RWPE2 (cell line): ENCODE measurements around the gene RLN1.
"Not testable (repeated sequence)": the region's sequence is repeated elsewhere in the genome, so short reads cannot be mapped to it uniquely, and the experiment has no call there.

Experiments
- ATAC-seq: fragments of 200-7000 bp; cut with Tn5 transposase; 3 replicates; pipeline ENCODE4 v1.9.1; 2021; ENCODE audit warnings: low read depth
- DNase-seq: peaks from one replicate; pipeline ENCODE4 v3.0.0-alpha.2; 2020; ENCODE audit warnings: low spot score
- H3K27ac ChIP-seq: fragments of 450-650 bp; 2 replicates; pipeline ENCODE4 v1.5.1; 2017; ENCODE audit warnings: mild to moderate bottlenecking; ENCODE audit not compliant: poor library complexity, severe bottlenecking
- H3K27me3 ChIP-seq: fragments of 250-450 bp; sonication (Bioruptor Pico); 2 replicates; pipeline ENCODE4 v1.5.1; 2021; ENCODE audit warnings: mild to moderate bottlenecking, moderate library complexity; ENCODE audit not compliant: insufficient read depth, poor library complexity, severe bottlenecking
- H3K36me3 ChIP-seq: fragments of 250-450 bp; sonication (Bioruptor Pico); 2 replicates; pipeline ENCODE4 v1.5.1; 2020; ENCODE audit warnings: low read depth, mild to moderate bottlenecking, moderate library complexity
- H3K4me1 ChIP-seq: fragments of 250-450 bp; sonication (Bioruptor Pico); 2 replicates; pipeline ENCODE4 v1.5.1; 2021; ENCODE audit warnings: mild to moderate bottlenecking, moderate library complexity; ENCODE audit not compliant: insufficient read depth, poor library complexity, severe bottlenecking
- H3K4me3 ChIP-seq: fragments of 250-450 bp; sonication (Bioruptor Pico); 2 replicates; pipeline ENCODE4 v1.5.1; 2021; ENCODE audit warnings: mild to moderate bottlenecking, moderate library complexity; ENCODE audit not compliant: severe bottlenecking
- H3K9me3 ChIP-seq: fragments of 250-450 bp; sonication (Bioruptor Pico); 2 replicates; pipeline ENCODE4 v1.5.1; 2021; ENCODE audit warnings: mild to moderate bottlenecking, moderate library complexity; ENCODE audit not compliant: severe bottlenecking
- CTCF ChIP-seq: fragments of 450-650 bp; IDR thresholded peaks from one replicate; pipeline ENCODE4 v1.5.1; 2017; ENCODE audit warnings: mild to moderate bottlenecking, moderate library complexity; ENCODE audit not compliant: poor library complexity, severe bottlenecking

The RLN1 gene

GRCh38 chr9:5352637-5353248 is 13.1 kb upstream of the RLN1 start:
- no peaks in the 10 kb centered on the region for H3K9me3 ChIP-seq
- no peaks in the 10 kb centered on the region for H3K36me3 ChIP-seq
- H3K4me3 ChIP-seq, result no peak overlapping the region
- H3K4me1 ChIP-seq, result no peaks in the 10 kb centered on the region
- DNase-seq, result no peak
- no peak for TF ChIP-seq CTCF
- no peak overlapping the region for H3K27ac ChIP-seq
- no peaks in the 10 kb centered on the region for H3K27me3 ChIP-seq
- no peak for ATAC-seq

- Histone ChIP-seq H3K4me3 (no peak overlapping the region), H3K36me3 (no peaks in the 10 kb centered on the region), H3K27me3 (no peaks in the 10 kb centered on the region), H3K27ac (no peak overlapping the region), H3K9me3 (no peaks in the 10 kb centered on the region), H3K4me1 (no peaks in the 10 kb centered on the region)
- ATAC-seq (no peak), DNase-seq (no peak)
- no peak for TF ChIP-seq CTCF
These were observed 3.0 kb downstream of the RLN1 start for GRCh38 chr9:5336688-5337087.

- DNase-seq, ATAC-seq, H3K27me3 ChIP-seq, H3K4me1 ChIP-seq, H3K27ac ChIP-seq, H3K9me3 ChIP-seq, H3K36me3 ChIP-seq, H3K4me3 ChIP-seq: not testable (repeated sequence)
These were observed 8.4 kb downstream of the RLN1 start for GRCh38 chr9:5331276-5331675.

- H3K4me3 ChIP-seq, result no peak overlapping the region
- DNase-seq, result no peak
- no peaks in the 10 kb centered on the region for H3K9me3 ChIP-seq
- no peaks in the 10 kb centered on the region for H3K27me3 ChIP-seq
- ATAC-seq, result no peak
- no peak overlapping the region for H3K27ac ChIP-seq
- H3K4me1 ChIP-seq, result no peaks in the 10 kb centered on the region
- no peak for TF ChIP-seq CTCF
- no peaks in the 10 kb centered on the region for H3K36me3 ChIP-seq
These were observed 12.7 kb downstream of the RLN1 start for GRCh38 chr9:5326893-5327548.

GRCh38 chr9:5326187-5326586 is 13.5 kb downstream of the RLN1 start:
- Histone ChIP-seq H3K4me1 (no peaks in the 10 kb centered on the region), H3K36me3 (no peaks in the 10 kb centered on the region), H3K27me3 (no peaks in the 10 kb centered on the region), H3K9me3 (no peaks in the 10 kb centered on the region), H3K4me3 (no peak overlapping the region), H3K27ac (no peak overlapping the region)
- no peak for DNase-seq
- TF ChIP-seq CTCF, result no peak
- ATAC-seq, result no peak

GRCh38 chr9:5321601-5322000 is 18.1 kb downstream of the RLN1 start:
- ATAC-seq, DNase-seq, H3K9me3 ChIP-seq, H3K27ac ChIP-seq, H3K36me3 ChIP-seq, H3K4me3 ChIP-seq, H3K4me1 ChIP-seq, H3K27me3 ChIP-seq: not testable (repeated sequence)
